Hepatocyte (in vitro differentiated cells): ENCODE measurements around the gene ZDHHC24.

ENCODE experiments used
- EZH2 ChIP-seq: fragments of 200-600 bp; sonication (generic); IDR thresholded peaks from 2 replicates; pipeline ENCODE4 v1.6.1; 2016; ENCODE audit warnings: antibody characterized with exemption, mild to moderate bottlenecking, borderline replicate concordance
- EZH2phosphoT487 ChIP-seq: fragments of 200-600 bp; sonication (generic); IDR thresholded peaks from one replicate; pipeline ENCODE4 v1.6.1; 2018; ENCODE audit warnings: antibody characterized with exemption, mild to moderate bottlenecking, low read depth, moderate library complexity; ENCODE audit not compliant: unreplicated experiment, severe bottlenecking
- TF ChIP-seq, protein P1 (sequence below): fragments of 200-600 bp; sonication (generic); IDR thresholded peaks from 2 replicates; pipeline ENCODE4 v1.5.1; 2016; ENCODE audit warnings: antibody characterized with exemption, mild to moderate bottlenecking; ENCODE audit not compliant: poor library complexity

DNA sequence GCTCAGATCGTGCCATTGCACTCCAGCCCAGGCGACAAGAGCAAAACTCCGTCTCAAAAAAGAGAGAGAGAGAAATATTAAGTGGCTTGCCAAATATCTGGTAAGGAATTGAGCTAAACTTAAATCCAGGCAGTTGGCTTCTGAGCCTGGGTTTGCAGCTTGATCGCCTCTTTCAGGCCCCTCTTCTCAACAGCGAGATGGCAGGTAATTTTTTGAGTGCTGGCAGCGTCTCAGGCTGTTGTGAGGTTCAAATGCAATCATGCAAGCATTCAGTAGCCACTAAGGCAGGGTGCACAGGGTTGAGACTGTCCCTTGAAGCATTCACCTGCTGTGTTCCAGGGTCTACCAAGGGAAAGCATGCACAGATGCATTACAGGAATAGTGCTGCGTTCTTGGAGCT is 23.2 kb upstream of the ZDHHC24 start:
- TF ChIP-seq, protein P1, sequence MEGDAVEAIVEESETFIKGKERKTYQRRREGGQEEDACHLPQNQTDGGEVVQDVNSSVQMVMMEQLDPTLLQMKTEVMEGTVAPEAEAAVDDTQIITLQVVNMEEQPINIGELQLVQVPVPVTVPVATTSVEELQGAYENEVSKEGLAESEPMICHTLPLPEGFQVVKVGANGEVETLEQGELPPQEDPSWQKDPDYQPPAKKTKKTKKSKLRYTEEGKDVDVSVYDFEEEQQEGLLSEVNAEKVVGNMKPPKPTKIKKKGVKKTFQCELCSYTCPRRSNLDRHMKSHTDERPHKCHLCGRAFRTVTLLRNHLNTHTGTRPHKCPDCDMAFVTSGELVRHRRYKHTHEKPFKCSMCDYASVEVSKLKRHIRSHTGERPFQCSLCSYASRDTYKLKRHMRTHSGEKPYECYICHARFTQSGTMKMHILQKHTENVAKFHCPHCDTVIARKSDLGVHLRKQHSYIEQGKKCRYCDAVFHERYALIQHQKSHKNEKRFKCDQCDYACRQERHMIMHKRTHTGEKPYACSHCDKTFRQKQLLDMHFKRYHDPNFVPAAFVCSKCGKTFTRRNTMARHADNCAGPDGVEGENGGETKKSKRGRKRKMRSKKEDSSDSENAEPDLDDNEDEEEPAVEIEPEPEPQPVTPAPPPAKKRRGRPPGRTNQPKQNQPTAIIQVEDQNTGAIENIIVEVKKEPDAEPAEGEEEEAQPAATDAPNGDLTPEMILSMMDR = no peak
- no peak for TF ChIP-seq EZH2
- no peak for TF ChIP-seq EZH2phosphoT487
